HG03103 (cell line): ENCODE results near the gene AGO3.

Experiments used
- ATAC-seq: cut with Tn5 transposase; IDR thresholded peaks from one replicate; pipeline ENCODE4 v1.9.1; 2021; ENCODE audit warnings: low read depth; ENCODE audit not compliant: unreplicated experiment

The AGO3 gene

DNA sequence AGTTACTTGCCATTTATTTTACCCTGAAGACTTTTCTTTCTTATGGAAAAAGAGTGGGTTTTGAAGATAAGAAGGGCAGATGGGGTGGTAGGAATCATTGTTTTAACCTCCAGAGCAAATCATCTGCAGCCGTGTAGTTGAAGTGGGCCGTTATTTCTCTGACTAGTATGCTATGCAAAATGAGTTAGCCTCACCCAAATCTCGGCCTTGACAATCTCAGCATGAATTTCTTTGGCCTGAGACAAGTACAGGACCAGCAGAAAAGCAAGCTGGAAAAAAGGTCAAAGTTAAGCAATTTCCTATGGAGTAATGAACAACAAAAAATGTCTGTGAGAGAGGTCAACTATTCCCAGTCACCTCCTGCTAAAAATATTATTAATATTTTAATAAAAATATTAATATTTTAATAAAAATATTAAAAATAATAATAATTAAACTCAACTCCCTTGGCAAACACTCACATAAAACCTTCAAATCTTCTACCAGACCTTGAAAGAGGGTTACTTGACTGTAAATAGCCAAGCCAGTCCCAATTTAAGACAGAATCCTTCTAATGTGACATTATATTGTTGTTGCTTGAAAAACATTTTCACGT is 146.2 kb downstream of the AGO3 start:
- ATAC-seq, result no peak

DNA sequence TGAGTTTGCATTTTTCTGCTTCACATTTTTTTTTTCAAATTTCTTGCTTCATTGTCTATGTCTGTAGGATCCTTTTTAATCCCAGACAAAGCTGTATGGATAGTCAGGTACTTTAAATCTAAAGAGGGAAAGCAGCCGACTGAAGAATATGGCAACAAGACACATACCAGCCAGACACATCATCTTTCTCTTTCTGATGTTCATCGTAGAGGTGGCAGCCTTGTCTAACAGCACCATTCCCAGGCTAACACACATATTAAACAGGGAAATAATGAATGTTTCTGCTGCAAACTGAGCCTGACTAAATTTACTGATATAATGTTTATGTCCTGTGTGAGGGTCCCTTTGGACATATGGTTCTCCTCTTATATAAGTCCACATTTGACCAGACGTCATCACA is 149.3 kb downstream of the AGO3 start:
- no peak for ATAC-seq

DNA sequence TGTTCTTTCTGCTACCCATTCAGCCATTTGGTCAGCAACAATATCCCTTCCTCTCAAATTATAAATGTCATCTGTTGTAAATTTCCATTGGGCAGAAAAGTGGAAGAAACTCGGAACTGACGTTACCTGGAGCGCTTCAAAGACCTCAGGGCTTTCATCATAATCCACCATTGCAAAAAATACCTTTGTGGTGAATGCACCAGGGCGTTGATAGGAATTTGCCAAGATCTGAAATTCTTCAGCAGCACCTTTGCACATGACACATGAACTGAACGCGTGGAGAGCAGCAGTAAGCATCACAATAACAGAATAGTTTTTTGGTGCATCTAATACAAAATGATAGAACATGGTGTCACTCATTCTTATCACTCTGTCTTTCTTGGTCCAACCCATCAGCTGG is 149.9 kb downstream of the AGO3 start:
- no peak for ATAC-seq

- ATAC-seq, result no peak
Measured at GRCh38 chr1:36081926-36082485, 151.1 kb downstream of the AGO3 start.

DNA sequence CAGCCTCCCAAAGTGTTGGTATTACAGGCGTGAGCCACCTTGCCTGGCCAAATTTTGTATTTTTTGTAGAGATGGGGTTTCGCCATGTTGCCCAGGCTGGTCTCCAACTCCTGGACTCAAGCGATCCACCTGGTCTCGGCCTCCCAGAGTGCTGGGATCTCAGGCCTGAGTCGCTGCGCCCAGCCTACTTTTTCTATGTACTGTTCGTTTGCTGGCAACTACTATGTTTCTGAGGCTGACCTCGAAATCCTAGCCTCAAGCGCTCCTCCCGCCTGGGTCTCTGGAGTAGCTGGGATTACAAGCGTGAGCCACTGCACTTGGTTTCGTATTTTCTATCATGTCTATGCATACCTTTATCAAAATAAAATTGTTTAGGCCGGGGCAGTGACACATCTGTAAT is 152.3 kb downstream of the AGO3 start:
- no peak for ATAC-seq

DNA sequence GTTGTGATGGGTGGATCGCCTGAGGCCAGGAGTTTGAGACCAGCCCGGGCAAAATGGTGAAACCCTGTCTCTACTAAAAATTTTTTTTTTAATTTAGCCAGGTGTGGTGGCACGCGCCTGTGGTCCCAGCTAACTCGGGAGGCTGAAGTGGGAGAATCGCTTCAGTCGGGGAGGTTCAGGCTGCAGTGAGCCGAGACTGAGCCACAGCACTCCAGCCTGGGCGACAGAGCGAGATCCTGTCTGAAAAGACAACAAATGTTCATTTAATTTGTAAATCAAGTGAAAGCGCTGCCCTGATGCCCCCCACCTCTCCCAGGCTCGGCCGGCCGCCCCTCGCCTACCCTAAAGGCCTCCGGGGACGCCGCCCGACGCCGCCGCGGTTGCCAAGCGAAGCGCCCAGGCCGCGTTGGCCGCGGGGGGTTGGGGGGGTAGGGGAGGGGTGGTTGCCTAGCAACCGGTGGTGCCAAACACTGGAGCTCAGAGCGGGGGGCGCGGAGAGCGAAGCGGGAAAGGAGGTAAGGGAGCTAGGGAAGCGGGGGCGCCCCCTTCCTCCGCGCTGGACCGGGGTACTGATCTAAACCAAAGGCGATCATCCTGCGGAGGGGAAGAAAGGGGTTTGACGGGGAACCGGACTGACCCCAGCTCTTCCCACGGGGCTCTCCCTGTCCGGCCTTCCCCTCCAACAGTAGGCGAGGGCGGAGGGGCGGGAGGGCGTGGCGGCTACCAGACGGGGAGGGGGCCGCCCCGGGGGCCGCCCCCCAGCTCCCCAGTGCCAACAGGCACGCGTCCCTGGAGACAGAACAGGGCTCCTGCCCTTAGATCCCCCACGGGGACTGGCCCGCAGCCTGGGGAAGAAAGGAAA is 153.0 kb downstream of the AGO3 start, which contains the start of gene TEKT2:
TEKT2 (plus strand) TSS at position 460 of the 862 bp plus-strand sequence. CDS start 828 bp downstream, outside the sequence.
- ATAC-seq, result no peak

DNA sequence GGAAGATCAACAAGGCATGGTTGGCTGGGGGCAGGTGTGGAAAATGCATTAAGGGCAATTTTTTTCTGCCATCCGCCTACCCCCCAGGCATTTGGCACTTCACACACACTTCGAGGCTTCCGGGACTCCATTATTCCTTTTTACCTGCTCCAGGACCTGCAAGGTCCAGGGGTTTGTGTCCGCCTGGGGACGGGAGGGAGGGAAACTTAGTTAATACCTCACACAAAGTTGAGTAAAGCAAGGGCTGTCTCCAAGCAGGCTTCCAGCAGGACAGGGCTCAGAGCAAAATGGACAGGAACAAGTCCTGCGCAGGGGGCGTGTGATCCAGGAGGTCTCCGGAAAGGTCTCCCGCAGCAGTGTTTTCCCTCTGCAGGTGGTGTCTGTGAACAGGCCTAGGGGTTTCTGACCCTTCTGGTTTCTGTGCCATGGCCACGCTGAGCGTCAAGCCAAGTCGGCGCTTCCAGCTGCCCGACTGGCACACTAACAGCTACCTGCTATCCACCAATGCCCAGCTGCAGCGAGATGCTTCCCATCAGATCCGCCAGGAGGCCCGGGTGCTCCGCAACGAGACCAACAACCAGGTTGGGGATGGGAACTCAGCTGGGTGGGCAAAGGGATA is 153.7 kb downstream of the AGO3 start:
- no peak for ATAC-seq

DNA sequence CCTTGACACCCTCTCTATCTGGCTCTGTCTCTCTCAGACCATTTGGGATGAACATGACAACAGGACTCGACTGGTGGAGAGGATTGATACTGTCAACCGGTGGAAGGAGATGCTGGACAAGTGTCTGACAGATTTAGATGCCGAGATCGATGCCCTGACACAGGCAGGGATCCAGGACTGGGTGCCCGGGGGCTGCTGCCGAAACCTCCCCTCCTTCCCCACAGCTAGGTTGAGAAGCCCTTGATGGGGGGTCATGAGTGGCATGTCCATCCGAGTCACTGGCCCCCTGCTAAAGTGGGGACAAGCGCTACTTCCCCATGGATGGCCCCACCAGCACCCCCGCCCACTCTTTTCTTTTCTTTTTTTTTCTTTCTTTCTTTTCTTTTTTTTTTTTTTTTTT is 154.2 kb downstream of the AGO3 start:
- no peak for ATAC-seq

DNA sequence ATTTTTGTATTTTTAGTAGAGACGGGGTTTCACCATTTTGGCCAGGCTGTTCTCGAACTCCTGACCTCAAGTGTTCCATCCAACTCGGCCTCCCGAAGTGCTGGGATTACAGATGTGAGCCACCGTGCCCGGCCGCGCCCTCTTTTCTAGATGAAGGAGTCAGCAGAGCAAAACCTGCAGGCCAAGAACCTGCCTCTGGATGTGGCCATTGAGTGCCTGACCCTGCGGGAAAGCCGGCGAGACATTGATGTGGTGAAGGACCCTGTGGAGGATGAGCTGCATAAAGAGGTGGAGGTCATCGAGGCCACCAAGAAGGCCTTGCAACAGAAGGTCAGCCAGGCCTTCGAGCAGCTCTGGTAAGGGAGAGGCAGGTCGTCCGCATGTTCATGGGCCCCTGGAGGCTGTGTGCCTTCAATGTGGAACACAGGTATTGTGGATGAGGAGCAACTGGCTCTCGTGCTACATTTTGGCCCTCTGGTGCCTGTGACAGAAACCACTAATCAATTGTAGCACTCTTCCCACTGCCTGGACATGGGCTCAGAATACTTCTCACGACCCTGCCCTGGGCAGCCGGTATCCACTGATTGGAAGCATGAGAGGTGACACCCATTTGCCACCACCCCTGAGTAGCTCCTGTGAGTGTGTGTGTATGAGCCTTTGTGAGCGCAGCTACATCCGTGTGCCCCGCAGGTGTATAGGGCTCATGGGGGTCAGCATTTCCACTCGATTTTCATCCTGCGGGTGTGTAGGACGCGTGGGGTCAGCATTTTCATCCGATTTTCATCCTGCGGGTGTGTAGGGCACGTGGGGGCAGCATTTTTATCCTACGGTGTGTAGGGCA is 155.0 kb downstream of the AGO3 start:
- no peak for ATAC-seq

GRCh38 chr1:36086529-36087232 is 155.8 kb downstream of the AGO3 start:
- no peak for ATAC-seq

DNA sequence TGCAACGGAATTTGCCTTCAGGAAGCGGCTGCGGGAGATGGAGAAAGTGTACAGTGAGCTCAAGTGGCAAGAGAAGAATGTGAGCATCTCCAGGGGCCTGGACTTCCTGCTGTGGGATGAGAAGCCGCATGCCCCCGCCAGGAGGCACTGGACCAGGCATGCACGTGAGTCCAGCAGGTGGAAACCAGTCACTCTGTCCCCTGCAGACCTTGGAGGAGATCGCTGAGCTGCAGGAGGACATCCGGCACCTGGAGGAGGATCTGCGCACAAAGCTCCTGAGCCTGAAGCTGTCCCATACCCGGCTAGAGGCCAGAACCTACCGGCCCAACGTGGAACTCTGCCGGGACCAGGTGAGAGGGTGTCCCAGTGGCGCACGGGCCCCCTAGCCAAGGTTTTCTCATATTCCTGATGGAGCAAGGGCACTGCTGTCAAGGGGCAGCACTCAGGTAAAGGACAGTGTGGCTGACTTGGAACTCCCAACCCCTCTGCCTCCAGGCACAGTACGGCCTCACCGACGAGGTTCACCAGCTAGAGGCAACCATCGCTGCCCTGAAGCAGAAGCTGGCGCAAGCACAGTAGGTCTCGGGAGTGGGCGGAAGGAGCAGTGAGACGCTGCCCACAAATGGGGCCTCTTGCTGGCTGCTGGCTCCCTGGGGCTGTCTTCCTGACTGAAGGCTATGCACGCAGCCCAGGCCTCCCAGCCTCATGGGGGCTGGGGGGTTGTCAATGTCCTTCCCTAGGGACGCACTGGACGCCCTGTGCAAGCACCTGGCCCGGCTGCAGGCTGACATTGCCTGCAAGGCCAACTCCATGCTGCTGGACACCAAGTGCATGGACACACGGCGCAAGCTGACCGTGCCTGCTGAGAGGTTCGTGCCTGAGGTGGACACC is 156.6 kb downstream of the AGO3 start:
- no peak for ATAC-seq

DNA sequence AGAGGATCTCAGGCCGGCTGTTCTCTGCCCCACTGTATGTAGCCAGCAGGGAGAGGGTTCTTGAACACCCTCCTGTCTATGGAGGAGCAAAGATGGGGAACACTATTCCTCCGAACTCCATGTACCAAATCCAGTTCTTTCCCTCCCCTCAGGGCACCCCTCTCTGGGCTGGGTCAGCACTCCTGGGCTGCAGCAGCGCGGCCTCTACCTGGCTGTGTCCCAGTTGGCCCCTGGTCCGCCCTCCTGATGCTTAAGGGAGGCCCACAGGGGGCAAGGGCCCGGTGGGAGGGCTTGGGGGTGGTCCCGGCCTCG is 157.3 kb downstream of the AGO3 start:
- peak; percentile 19 for ATAC-seq

DNA sequence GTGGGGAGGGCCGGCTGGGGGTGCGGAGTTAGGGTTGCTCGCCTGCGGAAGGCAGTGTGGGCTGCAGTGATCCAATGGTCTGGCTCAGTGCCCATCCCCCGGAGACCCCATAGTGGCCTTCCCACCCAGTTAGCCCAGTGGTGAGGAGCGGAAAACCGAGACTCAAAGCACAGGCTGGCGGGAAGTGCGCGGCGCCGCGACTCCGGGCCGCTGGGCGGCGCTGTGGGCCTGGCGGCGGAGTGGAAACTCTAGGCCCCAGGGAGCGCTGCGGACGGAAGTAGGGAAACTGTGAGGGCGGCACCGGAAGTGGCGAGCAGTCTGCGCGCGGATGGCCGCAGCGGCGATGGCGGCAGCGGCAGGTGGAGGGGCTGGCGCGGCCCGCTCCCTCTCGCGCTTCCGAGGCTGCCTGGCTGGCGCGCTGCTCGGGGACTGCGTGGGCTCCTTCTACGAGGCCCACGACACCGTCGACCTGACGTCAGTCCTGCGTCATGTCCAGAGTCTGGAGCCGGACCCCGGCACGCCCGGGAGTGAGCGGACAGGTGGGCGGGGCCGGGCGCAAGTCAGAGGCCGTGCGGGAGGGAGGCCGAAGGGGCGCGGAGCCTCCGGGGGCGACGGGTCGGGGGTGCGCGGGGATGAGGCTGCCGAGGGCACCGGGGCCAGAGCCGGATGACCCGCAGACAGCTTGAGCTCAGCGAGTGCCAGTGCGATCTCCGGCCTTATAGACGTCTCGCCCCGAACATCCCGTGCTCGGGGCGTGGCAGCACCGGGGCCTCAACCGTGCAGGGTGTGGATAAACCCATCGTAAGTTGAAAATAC is 157.9 kb downstream of the AGO3 start, which contains the start of gene ADPRS:
ADPRS (plus strand) TSS at position 316 of the 816 bp plus-strand sequence; CDS start at position 329, 13 bp downstream.
- ATAC-seq, result peak; percentile 80

GRCh38 chr1:36089393-36090121 is 158.7 kb downstream of the AGO3 start:
- ATAC-seq, result no peak

- ATAC-seq, result no peak
Measured at GRCh38 chr1:36091141-36091540, 160.2 kb downstream of the AGO3 start.

- ATAC-seq, result no peak
Measured at GRCh38 chr1:36091698-36092097, 160.8 kb downstream of the AGO3 start.

GRCh38 chr1:36092166-36092797 is 161.4 kb downstream of the AGO3 start:
- ATAC-seq, result no peak
